ENCODE measurements around the gene SERPINA6.
"Not testable (repeated sequence)": the region's sequence is repeated elsewhere in the genome, so short reads cannot be mapped to it uniquely, and the experiment has no call there.

SERPINA6 gene, protein sequence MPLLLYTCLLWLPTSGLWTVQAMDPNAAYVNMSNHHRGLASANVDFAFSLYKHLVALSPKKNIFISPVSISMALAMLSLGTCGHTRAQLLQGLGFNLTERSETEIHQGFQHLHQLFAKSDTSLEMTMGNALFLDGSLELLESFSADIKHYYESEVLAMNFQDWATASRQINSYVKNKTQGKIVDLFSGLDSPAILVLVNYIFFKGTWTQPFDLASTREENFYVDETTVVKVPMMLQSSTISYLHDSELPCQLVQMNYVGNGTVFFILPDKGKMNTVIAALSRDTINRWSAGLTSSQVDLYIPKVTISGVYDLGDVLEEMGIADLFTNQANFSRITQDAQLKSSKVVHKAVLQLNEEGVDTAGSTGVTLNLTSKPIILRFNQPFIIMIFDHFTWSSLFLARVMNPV

DNA sequence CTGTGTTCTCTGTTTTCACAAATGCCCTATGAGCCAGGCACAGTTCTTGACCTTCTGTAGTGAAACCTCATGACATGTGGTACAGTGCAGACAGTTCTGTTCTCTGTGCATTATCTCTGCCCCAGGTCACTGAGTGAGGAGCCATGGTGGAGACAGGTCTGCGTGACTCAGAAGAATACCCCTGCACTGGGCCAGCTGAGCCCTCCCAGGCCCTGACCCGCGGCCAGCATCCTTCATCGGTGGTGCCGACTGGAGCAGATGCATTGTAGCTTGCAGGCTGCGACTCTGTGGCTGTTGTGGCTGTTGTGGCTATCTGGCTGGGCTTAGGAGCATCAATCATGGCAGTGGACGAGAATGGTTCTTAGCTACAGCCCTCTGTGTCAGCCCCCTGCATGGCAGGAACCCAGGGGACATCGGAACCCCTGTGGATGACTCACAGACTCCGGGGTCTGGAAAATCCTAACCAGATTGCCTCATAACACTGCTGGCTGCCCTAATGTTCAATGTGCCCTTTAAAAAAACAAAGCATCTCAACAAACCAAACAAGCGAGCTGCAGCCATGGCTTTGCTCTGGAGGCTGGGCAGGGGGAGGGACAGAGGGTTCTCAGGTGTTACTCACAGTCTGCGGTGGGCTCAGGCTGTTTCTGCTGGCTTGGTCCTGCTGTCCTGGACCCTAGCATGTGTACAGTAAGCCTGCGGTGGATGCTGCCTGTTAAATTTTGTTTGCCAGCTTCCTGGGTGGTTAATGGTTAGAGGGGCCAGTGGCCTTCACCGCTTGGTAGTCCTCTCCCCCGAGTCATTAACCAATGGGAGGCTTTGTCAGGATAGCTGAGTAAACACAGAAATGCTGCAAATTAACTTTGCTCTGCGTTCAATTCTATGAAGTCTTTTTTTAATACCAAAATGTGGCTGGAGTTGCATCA is at the start of gene SERPINA6:
TSS of gene SERPINA6 (minus strand) at position 689 of the 923 bp plus-strand sequence. CDS start 8,688 bp downstream, outside the sequence.
- no peak for DNase-seq (ENCODE audit: low read depth in 2 of 2, low spot score in 1 of 2)

DNA sequence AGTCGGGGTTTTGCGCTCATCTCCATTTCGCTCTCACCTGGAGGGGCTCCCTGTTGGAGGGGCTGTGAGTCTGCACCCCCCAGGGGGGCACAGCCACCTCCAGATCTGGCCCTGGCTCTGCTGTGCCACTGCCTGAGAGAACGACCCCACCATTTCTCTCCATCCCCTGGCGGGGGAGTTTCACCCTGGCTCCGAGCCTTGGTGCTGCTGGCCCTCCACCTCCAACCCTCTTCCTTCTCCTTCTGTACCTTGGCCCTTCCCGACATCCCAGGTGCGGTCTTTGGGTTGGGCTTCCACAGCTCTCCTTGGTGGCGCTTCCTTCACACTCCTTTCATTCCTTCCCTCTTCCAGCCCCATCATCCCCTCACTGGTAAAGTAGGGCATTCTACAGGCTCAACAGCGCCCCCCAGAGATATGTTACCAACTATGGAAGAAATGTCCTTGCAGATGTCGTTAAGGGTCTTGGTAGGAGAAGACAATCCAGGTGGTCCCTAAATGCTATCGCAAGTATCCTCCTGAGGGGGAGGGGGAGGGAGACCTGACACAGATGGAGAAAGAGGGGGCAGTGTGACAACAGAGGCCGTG is 49.0 kb upstream of the SERPINA6 start:
- DNase-seq (ENCODE audit: low read depth in 2 of 2, low spot score in 1 of 2), result no peak

DNA sequence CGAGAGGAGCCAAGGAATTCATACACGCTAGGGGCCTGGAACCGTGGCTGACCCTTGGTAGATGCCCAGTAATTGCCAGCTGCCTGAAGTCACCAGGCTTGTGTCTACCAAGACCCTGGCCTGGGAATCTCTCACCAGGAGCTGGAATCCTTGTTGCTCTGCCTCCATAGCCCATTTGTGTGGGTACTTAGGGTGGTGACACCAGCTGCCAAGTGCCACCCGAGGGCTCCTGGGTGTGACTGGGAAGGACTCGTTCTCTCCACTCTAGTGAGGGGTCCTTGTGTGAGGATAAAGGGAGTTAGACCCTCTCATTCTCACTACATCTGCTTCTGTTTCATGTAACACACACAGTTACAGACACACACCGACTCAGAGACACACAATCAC is 47.4 kb upstream of the SERPINA6 start:
- DNase-seq (ENCODE audit: low read depth in 2 of 2, low spot score in 1 of 2), result no peak

DNA sequence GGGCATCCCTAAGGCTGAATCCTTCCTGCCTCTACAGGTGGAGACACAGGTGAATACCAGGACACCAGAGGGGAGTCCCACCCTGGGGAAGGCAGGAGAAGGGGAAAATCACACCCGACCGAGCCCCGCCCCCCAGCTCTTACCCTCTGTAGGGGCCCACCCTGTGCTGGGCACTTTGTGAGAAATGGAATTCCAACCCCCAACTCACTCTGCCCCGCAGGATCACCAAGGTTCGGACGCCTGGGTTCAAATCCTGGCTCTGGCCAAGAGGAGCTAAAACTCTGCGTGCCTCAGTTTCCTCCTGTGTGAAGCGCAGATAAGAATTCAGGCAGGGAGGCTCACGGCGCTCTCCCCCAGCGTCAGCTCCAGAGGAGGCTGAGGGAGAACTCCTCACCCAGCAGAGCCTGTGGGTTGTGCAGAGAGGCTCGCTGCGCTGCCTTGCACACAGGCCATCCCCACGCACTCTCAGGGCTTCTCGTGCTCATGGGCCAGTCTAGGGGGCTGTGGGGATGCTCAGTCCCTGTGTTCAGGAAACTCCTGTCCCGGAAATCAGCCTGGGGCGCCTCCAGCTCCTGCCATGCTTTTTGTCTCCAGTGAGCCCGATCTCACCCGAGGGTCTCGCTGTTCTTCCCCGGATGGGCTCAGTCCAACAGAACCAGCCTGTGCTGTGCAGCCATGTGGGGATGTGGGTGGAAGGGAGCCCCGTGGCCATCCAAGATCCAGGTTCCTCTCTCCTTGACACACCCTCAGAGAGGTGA is 46.8 kb upstream of the SERPINA6 start:
- not testable (repeated sequence) for DNase-seq (ENCODE audit: low read depth in 2 of 2, low spot score in 1 of 2)

DNA sequence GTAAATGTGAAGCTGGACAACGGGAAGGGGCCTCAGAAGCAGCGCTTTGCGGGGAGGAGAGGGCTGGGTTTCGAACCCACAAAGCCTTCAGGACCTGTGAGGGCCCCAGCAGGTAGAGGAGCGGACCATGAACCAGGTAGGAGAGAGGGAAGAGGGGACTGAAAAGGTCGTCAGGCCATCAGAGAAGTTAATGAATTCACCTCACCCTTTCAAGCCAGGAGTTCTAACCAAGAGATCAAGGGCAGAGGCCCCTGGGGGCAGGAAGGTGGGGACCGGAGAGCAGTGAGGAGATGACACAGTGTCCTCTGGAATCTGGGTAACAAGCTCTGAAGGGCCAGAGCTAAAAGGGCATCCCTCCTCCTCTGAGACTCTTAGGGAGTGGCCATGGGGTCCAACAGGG is 45.8 kb upstream of the SERPINA6 start:
- no peak for DNase-seq (ENCODE audit: low read depth in 2 of 2, low spot score in 1 of 2)

DNA sequence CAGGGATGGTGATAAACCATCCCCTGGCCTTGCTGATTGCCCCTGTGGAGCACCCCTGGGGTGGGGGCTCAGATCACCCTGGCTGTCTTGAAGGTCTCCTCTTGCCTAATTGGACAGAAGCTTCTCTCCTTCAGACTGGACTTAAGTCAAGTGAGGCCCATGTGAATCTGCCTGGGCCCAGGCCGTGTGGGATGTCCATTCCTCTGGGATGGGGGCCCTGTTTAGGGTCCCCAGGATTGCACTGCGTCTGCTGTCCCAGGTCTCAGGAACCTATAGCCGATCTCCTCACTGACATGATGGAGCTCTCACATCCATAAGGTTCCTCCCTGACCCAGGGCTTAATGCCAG is 45.1 kb upstream of the SERPINA6 start:
- no peak for DNase-seq (ENCODE audit: low read depth in 2 of 2, low spot score in 1 of 2)

DNA sequence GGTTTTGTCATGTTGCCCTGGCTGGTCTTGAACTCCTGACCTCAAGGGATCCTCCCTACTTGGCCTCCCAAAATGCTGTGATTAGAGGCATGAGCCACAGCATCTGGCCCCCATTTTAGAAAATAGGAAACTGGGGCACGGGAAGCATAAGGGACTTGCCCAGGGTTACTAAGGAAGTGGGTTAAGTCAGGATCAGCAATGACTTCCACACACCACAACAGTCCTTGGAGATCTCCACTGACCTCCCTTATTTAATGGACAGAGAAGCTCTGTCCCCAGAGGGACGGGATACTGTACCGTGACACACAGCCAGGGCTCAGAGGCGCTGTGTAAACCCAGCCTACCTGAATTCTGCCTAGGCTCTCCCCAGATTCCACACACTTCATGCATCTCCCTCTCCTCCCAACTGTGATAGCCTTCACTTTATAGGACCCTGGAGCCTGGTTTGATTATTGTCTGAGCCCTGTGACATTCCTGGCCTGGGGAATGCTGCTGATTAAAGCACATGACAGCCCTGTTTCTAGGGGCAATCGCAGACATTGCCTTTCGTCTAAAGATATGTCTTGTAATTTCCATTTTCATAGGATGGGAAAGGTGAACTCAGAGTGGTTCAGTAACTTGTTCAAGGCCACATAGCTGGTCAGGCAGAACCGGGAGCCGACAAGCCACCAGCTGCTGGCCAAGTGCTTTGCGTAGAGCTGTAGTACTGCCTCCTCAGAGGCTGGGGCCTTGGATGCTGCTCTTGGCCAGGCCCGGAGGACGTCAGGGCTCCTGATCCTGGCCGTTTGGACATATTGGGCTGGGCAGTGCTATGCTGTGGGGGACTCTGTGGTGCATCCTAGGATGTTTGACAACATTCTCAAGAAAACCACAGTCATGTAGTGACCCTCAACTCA is 44.5 kb upstream of the SERPINA6 start:
- no peak for DNase-seq (ENCODE audit: low read depth in 2 of 2, low spot score in 1 of 2)

DNA sequence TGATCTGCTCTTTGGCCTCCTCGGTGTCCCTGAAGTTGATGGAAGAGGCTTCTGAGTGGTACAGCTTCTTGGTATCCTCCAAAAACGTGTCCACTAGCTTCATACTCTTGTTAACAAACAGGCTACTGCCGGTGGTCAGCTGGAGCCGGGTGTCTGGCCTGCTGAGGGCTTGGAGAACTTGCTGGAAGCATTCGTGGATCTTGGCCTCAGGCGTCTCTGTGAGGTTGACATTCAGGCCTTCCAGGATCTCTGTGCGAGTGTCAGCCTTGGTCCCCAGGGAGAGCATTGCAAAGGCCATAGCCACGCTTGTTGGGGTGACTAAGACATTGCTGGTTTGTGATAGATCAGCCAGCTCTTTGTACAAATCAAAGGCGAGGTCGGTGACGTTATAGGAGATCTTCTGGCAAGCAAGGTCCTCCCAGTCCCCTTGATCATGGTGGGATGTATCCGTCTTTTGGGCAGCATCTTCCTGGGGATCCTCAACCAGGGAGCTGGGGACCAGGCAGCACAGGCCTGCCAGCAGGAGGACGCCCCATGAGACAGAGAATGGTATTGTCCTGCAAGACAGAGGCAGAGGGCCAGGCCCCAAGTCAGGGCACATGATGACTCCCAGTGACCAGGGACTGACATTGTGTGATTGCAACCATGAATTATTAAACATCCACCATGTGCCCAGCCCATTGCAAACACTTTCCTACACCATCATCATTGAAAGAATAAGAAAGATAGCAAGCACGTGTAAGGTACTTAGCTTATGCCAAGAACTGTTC is 43.2 kb upstream of the SERPINA6 start, which contains the start of gene SERPINA2:
TSS of gene SERPINA2 (minus strand) at position 553 of the 770 bp plus-strand sequence.
- no peak for DNase-seq (ENCODE audit: low read depth in 2 of 2, low spot score in 1 of 2)

DNA sequence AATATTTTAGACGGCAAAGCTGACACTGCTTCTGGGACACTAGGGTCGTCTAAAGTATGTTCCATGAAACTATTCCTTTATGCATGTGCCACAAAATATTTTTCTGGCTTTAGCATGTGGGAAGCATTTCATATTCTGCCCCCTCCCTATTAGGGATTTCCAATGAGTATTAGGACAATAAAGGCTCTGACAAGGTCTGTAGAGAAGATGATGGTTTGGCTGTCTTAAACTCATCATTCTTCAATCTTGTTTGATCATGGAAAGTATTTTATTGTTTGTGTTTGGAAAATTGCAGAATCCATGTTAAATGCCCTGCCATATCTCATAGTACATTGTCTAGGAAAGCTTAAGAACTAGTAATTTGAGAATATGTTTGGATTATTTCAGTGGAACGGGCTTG is 42.5 kb upstream of the SERPINA6 start:
- DNase-seq (ENCODE audit: low read depth in 2 of 2, low spot score in 1 of 2), result no peak

DNA sequence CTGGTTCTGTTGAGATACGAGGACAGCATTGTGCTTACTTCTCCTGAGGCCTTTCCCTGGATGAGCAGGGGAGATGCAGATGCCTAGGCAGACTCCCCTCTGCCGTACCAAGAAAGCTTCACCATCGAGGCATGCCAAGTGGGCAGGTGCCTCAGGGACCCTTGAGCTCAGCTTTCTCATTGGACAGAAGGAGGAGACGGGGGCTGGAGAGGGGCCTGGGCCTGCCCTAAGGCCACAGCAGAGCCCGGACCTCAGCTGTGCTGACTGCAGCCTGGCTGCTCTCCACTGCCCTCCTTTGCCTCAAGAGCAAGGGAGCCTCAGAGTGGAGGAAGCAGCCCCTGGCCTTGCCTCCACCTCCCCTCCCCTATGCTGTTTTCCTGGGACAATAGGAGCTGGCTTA is 41.8 kb upstream of the SERPINA6 start:
- DNase-seq (ENCODE audit: low read depth in 2 of 2, low spot score in 1 of 2), result no peak

DNA sequence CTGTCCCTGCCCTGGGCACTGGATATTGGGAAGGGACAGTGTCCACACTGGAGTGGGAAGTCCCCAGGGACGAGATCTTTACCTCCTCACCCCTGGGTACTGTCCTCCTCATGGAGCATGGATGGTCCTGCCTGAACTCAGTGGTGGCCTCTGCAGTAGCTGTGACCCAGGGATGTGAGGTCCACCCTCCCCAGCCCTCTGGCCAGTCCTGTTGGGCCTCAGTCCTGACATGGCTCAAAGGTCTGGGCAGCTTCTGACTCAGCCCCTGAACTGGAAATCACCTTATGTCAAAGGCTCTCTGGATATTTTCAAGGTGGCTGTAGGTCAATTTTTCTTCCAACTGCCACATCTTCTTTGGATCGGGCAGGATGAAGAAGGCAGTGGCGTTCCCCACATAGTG is 40.9 kb upstream of the SERPINA6 start:
- no peak for DNase-seq (ENCODE audit: low read depth in 2 of 2, low spot score in 1 of 2)

DNA sequence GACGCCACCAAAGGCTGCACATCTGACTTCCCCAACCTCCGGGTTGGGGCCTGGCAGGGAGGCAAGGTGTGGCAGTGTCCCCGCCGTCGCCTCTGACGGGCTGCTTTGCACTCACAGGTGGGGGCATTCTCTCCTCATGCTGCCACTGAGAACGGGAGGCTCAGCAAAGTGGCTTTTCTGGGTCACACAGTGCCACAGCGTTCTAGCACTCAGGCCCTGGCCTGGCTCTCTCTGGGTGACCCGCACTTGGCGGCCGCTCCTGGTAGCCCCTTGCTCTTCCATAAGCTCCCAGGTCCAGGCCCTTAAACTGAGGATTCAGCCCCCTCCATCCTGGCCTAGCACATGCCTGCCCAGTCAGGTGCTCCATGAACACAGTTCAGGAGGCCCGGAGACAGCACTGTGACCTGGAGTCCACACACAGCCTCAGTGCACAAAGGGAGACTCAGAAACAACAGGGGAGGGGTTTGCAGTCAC is 40.1 kb upstream of the SERPINA6 start:
- DNase-seq (ENCODE audit: low read depth in 2 of 2, low spot score in 1 of 2), result no peak

DNA sequence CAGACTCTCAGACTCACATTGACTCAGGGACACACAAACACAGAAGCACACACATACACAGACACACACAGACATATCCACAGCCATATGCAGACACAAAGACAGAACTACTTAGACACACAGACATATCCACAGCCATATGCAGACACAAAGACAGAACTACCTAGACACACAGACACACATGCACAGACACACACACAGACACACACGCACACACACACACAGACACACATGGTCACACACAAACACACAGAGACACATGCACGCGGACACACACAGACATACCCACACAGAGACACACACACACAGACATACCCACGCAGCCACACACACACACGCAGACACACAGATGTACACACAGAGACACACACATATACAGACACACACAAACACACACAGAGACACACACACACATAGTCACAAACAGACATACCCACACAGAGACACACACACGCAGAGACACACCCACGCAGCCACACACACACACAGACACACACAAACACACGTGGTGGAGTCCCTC is 39.5 kb upstream of the SERPINA6 start:
- no peak for DNase-seq (ENCODE audit: low read depth in 2 of 2, low spot score in 1 of 2)

DNA sequence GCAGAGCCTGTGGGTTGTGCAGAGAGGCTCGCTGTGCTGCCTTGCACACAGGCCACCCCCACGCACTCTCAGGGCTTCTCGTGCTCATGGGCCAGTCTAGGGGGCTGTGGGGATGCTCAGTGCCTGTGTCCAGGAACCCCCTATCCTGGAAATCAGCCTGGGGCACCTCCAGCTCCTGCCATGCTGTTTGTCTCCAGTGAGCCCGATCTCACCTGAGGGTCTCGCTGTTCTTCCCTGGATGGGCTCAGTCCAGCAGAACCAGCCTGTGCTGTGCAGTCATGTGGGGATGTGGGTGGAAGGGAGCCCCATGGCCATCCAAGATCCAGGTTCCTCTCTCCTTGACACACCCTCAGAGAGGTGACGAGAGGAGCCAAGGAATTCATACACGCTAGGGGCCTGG is 38.5 kb upstream of the SERPINA6 start:
- no peak for DNase-seq (ENCODE audit: low read depth in 2 of 2, low spot score in 1 of 2)

DNA sequence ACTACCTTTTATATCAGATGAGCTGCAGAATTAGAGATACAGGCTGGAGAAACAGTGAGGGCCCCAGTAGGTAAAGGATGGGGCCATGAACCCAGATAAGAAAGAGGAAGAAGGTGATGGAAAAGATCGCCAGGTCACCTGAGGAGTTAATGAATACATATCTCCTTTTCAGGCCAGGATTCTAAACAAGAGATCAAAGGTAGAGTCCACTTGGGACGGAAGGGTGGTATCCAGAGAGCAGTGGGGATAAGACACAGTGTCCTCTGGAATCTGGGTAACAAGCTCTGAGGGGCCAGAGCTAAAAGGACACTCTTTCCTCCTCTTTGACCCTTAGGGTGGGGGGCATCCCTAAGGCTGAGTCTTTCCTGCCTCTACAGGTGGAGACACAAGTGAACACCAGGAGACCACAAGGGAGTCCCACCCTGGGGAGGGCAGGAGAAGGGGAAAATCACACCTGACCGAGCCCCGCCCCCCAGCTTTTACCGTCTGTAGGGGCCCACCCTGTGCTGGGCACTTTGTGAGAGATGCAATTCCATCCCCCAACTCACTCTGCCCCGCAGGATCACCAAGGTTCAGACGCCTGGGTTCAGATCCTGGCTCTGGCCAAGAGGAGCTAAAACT is 37.9 kb upstream of the SERPINA6 start:
- no peak for DNase-seq (ENCODE audit: low read depth in 2 of 2, low spot score in 1 of 2)

DNA sequence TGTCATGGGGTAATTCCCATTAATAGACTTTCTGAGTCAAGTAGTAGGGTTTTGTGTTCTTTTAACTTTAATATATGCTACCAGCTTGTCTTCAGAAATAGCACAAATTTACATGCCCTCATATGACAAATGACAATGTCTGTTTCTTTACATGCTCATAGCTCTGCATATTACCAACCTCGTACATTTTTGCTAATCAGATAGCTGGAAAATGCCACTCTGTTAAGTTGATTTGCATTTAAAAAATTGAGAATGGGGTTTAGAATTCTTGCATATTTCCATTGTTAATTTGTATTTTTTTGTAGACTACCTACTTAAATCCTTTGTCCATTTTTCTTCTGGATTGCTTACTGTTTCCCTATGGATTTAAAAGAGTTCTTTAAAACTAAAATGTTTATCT is 34.0 kb upstream of the SERPINA6 start:
- DNase-seq (ENCODE audit: low read depth in 2 of 2, low spot score in 1 of 2), result no peak

DNA sequence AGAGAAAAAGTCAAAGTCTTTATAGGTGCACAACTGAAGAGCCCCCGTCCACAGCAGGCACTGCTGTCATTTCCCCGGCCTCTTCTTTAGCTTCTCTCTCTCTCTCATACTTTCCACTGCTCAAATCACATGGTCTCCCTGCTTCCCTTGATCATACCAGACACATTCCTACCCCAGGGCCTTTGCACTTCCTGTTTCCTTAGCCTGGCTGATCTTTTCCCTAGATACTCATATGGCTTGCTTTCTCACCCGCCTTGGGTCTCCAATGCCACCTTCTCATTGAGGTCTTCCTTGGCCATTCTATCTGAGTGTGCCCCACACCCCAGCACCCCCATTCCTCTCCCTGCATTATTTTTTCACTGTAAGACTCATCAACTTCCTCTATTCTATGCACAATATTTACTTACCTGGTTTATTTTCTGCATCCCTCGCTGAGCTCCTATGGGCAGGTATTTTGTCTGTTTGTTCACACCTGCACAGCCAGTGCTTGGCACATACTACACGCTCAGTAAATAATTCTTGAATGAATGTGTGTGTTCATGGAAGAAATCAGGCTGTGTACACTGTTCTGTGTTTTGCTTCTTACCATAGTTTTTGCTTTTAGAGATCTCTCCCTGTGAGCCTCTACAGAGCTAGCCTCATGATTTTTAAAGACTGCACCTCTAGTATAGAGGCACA is 33.4 kb upstream of the SERPINA6 start:
- DNase-seq (ENCODE audit: low read depth in 2 of 2, low spot score in 1 of 2), result no peak
